IMR-90 (cell line): Measurements from ENCODE around the gene BAHD1. TPM values are rescaled to one million over a fixed set of nuclear protein-coding genes. Genes with fewer than 3 reads are reported as not detected.

ENCODE experiments used
- ATAC-seq: fragments of 200-7000 bp; cut with Tn5 transposase; 2 replicates; pipeline ENCODE4 v1.9.1; 2020; ENCODE audit warnings: low read depth, mild to moderate bottlenecking, moderate library complexity
- BruUV-seq: library from RNA; stranded (reverse); fragments of 400-500 nt; replicated peaks from 2 replicates; lab custom pipeline; 2021; lab: Mats Ljungman, UMichigan
- CTCF ChIA-PET: fragments of 300-600 bp; formaldehyde crosslinking; extraction: SDS; loops from one replicate; lab custom pipeline; 2021; ENCODE audit warnings: antibody characterized with exemption; lab: Yijun Ruan, JAX
- POLR2A ChIA-PET: fragments of 300-600 bp; sonication (Branson Sonifier 250); formaldehyde crosslinking; loops from one replicate; lab custom pipeline; 2022; ENCODE audit warnings: antibody characterized with exemption; ENCODE audit not compliant: unreplicated experiment; lab: Charles Lee
- DNase-seq: peaks from one replicate; pipeline ENCODE4 v3.0.0; 2013
- H2AFZ ChIP-seq: replicated peaks from 2 replicates; pipeline ENCODE3; 2013; ENCODE audit warnings: low read length, mild to moderate bottlenecking; ENCODE audit not compliant: poor library complexity
- H2AK5ac ChIP-seq: 2 replicates; pipeline ENCODE4 v1.6.1; 2013; ENCODE audit warnings: low read depth, low read length, inconsistent platforms
- H2AK9ac ChIP-seq: replicated peaks from 2 replicates; pipeline ENCODE3; 2013; ENCODE audit warnings: mild to moderate bottlenecking, low read depth, low read length, moderate library complexity; ENCODE audit not compliant: poor library complexity
- H2BK120ac ChIP-seq: 2 replicates; pipeline ENCODE4 v1.6.1; 2013; ENCODE audit warnings: low read depth, low read length, inconsistent platforms
- H2BK15ac ChIP-seq: 3 replicates; pipeline ENCODE4 v1.6.1; 2013; ENCODE audit warnings: low read depth, low read length, inconsistent platforms
- H2BK20ac ChIP-seq: 2 replicates; pipeline ENCODE4 v1.6.1; 2013; ENCODE audit warnings: low read depth, mild to moderate bottlenecking, inconsistent platforms, low read length, moderate library complexity
- H2BK5ac ChIP-seq: 2 replicates; pipeline ENCODE4 v1.6.1; 2013; ENCODE audit warnings: mild to moderate bottlenecking, low read depth, low read length, inconsistent platforms; ENCODE audit not compliant: poor library complexity, severe bottlenecking
- H3K14ac ChIP-seq: replicated peaks from 2 replicates; pipeline ENCODE4 v1.6.1; 2013; ENCODE audit warnings: low read depth, low read length, inconsistent platforms
- H3K18ac ChIP-seq: 2 replicates; pipeline ENCODE4 v1.6.1; 2013; ENCODE audit warnings: low read depth, low read length, control low read depth
- H3K23ac ChIP-seq: 2 replicates; pipeline ENCODE4 v1.6.1; 2013; ENCODE audit warnings: low read depth, low read length, inconsistent platforms
- H3K27ac ChIP-seq: 2 replicates; pipeline ENCODE4 v1.5.1; 2013; ENCODE audit warnings: mild to moderate bottlenecking, control low read depth, low read length; ENCODE audit not compliant: insufficient read depth
- H3K27me3 ChIP-seq: 2 replicates; pipeline ENCODE4 v1.6.1; 2013; ENCODE audit warnings: low read length; ENCODE audit not compliant: control insufficient read depth, insufficient read depth
- H3K36me3 ChIP-seq: 2 replicates; pipeline ENCODE4 v1.6.1; 2013; ENCODE audit warnings: low read length, mixed read lengths; ENCODE audit not compliant: control insufficient read depth, insufficient read depth
- H3K4ac ChIP-seq: 2 replicates; pipeline ENCODE4 v1.6.1; 2013; ENCODE audit warnings: low read depth, low read length, inconsistent platforms
- H3K4me1 ChIP-seq: 2 replicates; pipeline ENCODE4 v1.6.1; 2013; ENCODE audit warnings: low read length, mixed read lengths; ENCODE audit not compliant: control insufficient read depth, insufficient read depth
- H3K4me2 ChIP-seq: 2 replicates; pipeline ENCODE4 v1.6.1; 2013; ENCODE audit warnings: low read depth, mild to moderate bottlenecking, control low read depth, low read length, moderate library complexity
- H3K4me3 ChIP-seq: 2 replicates; pipeline ENCODE4 v1.5.1; 2013; ENCODE audit warnings: low read depth, mild to moderate bottlenecking, control low read depth, low read length, moderate library complexity; ENCODE audit not compliant: insufficient read depth
- H3K56ac ChIP-seq: 2 replicates; pipeline ENCODE4 v1.6.1; 2013; ENCODE audit warnings: low read length, inconsistent platforms; ENCODE audit not compliant: insufficient read depth; ENCODE audit errors: extremely low read depth
- H3K79me1 ChIP-seq, 2 experiments: 2 replicates each; pipeline ENCODE4 v1.6.1; 2013; ENCODE audit warnings: low read length in 2 of 2, inconsistent platforms in 1 of 2, low read depth in 1 of 2
- H3K9ac ChIP-seq: 2 replicates; pipeline ENCODE4 v1.6.1; 2013; ENCODE audit warnings: low read depth, low read length, control low read depth
- H3K9me1 ChIP-seq: 2 replicates; pipeline ENCODE4 v1.6.1; 2013; ENCODE audit warnings: low read length, inconsistent platforms; ENCODE audit not compliant: insufficient read depth
- H3K9me3 ChIP-seq: 2 replicates; pipeline ENCODE4 v1.6.1; 2013; ENCODE audit warnings: low read length; ENCODE audit not compliant: control insufficient read depth, insufficient read depth
- H4K20me1 ChIP-seq: 2 replicates; pipeline ENCODE4 v1.6.1; 2013; ENCODE audit warnings: low read length, inconsistent platforms; ENCODE audit not compliant: insufficient read depth
- H4K5ac ChIP-seq: 2 replicates; pipeline ENCODE4 v1.6.1; 2013; ENCODE audit warnings: mild to moderate bottlenecking, low read depth, low read length, control low read depth
- H4K8ac ChIP-seq, 2 experiments: 2 replicates each; pipeline ENCODE4 v1.6.1; 2013; ENCODE audit warnings: low read depth in 2 of 2, low read length in 2 of 2, control low read depth in 1 of 2, inconsistent platforms in 1 of 2
- H4K91ac ChIP-seq: 2 replicates; pipeline ENCODE4 v1.6.1; 2013; ENCODE audit warnings: low read depth, low read length, inconsistent platforms; ENCODE audit not compliant: insufficient read depth
- BHLHE40 ChIP-seq: fragments of 150-350 bp; IDR thresholded peaks from 2 replicates; pipeline ENCODE4 v1.6.1; 2016; ENCODE audit warnings: mild to moderate bottlenecking, low read depth, low read length
- CEBPB ChIP-seq: IDR thresholded peaks from 2 replicates; pipeline ENCODE4 v1.6.1; 2012; ENCODE audit warnings: low read depth, low read length, improper control_type of control experiment
- FOS ChIP-seq: fragments of 150-350 bp; IDR thresholded peaks from 2 replicates; pipeline ENCODE4 v1.6.1; 2016; ENCODE audit warnings: low read depth, low read length
- MAFK ChIP-seq: IDR thresholded peaks from 2 replicates; pipeline ENCODE4 v1.6.1; 2012; ENCODE audit warnings: low read depth, low read length, improper control_type of control experiment
- MAZ ChIP-seq: IDR thresholded peaks from 2 replicates; pipeline ENCODE4 v1.6.1; 2012; ENCODE audit warnings: low read depth, mild to moderate bottlenecking, low read length, improper control_type of control experiment, moderate library complexity, borderline replicate concordance
- MXI1 ChIP-seq: IDR thresholded peaks from 2 replicates; pipeline ENCODE4 v1.6.1; 2012; ENCODE audit warnings: low read depth, mild to moderate bottlenecking, low read length, moderate library complexity, borderline replicate concordance
- NFE2L2 ChIP-seq: fragments of 150-350 bp; IDR thresholded peaks from 2 replicates; pipeline ENCODE4 v1.6.1; 2016; ENCODE audit warnings: low read depth, mild to moderate bottlenecking, low read length
- POLR2A ChIP-seq: IDR thresholded peaks from 2 replicates; pipeline ENCODE4 v1.6.1; 2012; ENCODE audit warnings: mild to moderate bottlenecking, low read depth, low read length
- RAD21 ChIP-seq: IDR thresholded peaks from 2 replicates; pipeline ENCODE4 v1.6.1; 2012; ENCODE audit warnings: low read length, improper control_type of control experiment
- RCOR1 ChIP-seq: IDR thresholded peaks from 2 replicates; pipeline ENCODE4 v1.6.1; 2012; ENCODE audit warnings: mild to moderate bottlenecking, low read length, improper control_type of control experiment; ENCODE audit not compliant: insufficient replicate concordance
- SMC3 ChIP-seq: fragments of 150-350 bp; IDR thresholded peaks from 2 replicates; pipeline ENCODE4 v1.6.1; 2016; ENCODE audit warnings: low read depth, mild to moderate bottlenecking, antibody characterized with exemption, low read length, moderate library complexity
- WGBS, 2 experiments: methylation state at CpG; one replicate each; pipeline versions ENCODE4 v1.1.5 to v1.1.7; 2013; ENCODE audit warnings: missing lambda C conversion rate in 2 of 2; ENCODE audit not compliant: insufficient read length in 1 of 2; ENCODE audit errors: extremely low coverage in 2 of 2; 5-methylcytosine and 5-hydroxymethylcytosine counted together
- dilution Hi-C: fragments of 300-500 bp; cut with HindIII; formaldehyde crosslinking; loops from one replicate; pipeline ENCODE4 v1.14.3; 2018; ENCODE audit warnings: low sequenced_read_pairs; ENCODE audit not compliant: unreplicated experiment
- in situ Hi-C: fragments of 300-500 bp; cut with MboI; formaldehyde crosslinking; loops from 3 replicates; pipeline ENCODE4 v1.14.3; 2019; ENCODE audit warnings: low sequenced_read_pairs, inconsistent platforms, mixed read lengths
- intact Hi-C: fragments of 100-400 bp; cut with micrococcal nuclease; formaldehyde crosslinking; loops from 2 replicates; pipeline ENCODE4 v1.10.0; 2022
- polyA plus RNA-seq, 3 experiments: library from polyadenylated mRNA; depleted of rRNA; stranded (reverse); fragments of >200 nt; gene quantifications; 2 replicates each; pipeline ENCODE4 v1.2.3, GENCODE V29; 2012; ENCODE audit warnings: low replicate concordance in 1 of 3
- total RNA-seq: library from RNA; depleted of rRNA; stranded (reverse); fragments of >200 nt; gene quantifications from 2 replicates; pipeline ENCODE4 v1.2.3, GENCODE V29; 2012
- TF ChIP-seq, protein P1 (sequence below): fragments of 150-350 bp; IDR thresholded peaks from 2 replicates; pipeline ENCODE4 v1.6.1; 2017; ENCODE audit warnings: mild to moderate bottlenecking, antibody characterized with exemption, low read length, low read depth
- TF ChIP-seq, protein P2 (sequence below): fragments of 150-350 bp; IDR thresholded peaks from 2 replicates; pipeline ENCODE4 v1.6.1; 2016; ENCODE audit warnings: low read depth, mild to moderate bottlenecking, low read length, moderate library complexity, borderline replicate concordance
- TF ChIP-seq, protein P3 (sequence below): conservative IDR thresholded peaks from 2 replicates; pipeline ENCODE4 v1.5.1; 2012; ENCODE audit warnings: mild to moderate bottlenecking, low read depth, low read length, improper control_type of control experiment

BAHD1 gene
- total and polyA plus RNA-seq, 2 of the 4 experiments (the other 2 are of a cell fraction) = 3.0 to 8.7 TPM

DNA sequence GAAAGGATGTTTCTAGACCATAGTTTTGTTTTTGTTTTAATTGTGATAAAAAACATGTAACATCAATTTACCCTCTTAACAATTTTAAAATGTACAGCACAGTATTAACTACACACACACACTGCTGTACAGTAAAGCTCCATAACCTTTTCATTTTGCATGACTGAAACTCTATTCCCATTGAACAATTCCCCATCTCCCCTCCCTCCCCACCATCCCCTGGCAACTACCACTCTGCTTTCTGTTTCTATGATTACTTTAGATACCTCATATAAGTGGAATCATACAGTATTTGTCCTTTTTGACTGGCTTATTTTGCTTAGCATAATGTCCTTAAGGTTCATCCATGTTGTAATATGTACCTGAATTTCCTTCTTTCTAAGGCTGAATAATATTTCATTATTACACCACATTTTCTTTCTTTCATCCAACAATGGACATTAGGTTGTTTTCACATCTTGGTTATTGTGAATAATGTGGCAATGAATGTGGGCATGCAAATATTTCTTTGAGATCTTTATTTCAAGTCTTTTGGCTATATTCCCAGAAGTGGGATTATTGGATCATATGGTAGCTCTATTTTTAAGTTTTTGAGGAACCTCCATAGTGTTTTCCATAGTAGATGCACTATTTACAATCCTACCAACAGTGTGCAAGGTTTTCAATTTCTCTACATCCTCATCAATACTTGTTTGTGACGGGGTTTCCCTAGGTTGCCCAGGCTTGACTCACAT is 40.8 kb downstream of the BAHD1 start:
- no peaks in the 10 kb centered on the region for H4K20me1 ChIP-seq
- no CpG with 5 or more reads among the region's 1 CpG for WGBS, 2 experiments
- H4K91ac ChIP-seq = no peak overlapping the region
- H3K9me3 ChIP-seq = peaks cover 5% of the 10 kb centered on the region; the same call in 1 of the 2 replicates
- no peak overlapping the region for H4K8ac ChIP-seq
- ChIA-PET CTCF (no interaction called here), POLR2A (no interaction called here)
- H2BK20ac ChIP-seq = no peak overlapping the region
- H2BK120ac ChIP-seq = no peak overlapping the region
- in situ Hi-C loops (no loop called here), intact Hi-C loops (no loop called here), dilution Hi-C loops (no loop called here)
- H3K27me3 ChIP-seq = peaks cover 44% of the 10 kb centered on the region
- no peak overlapping the region for H2AK9ac ChIP-seq
- no peaks in the 10 kb centered on the region for H3K36me3 ChIP-seq
- no peak for DNase-seq
- TF ChIP-seq FOS = no peak
- TF ChIP-seq NFE2L2 = no peak
- no peak for TF ChIP-seq RAD21
- TF ChIP-seq, protein P1, sequence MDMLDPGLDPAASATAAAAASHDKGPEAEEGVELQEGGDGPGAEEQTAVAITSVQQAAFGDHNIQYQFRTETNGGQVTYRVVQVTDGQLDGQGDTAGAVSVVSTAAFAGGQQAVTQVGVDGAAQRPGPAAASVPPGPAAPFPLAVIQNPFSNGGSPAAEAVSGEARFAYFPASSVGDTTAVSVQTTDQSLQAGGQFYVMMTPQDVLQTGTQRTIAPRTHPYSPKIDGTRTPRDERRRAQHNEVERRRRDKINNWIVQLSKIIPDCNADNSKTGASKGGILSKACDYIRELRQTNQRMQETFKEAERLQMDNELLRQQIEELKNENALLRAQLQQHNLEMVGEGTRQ = no peak
- TF ChIP-seq MAFK = no peak
- no peak for TF ChIP-seq MXI1
- no peak for TF ChIP-seq POLR2A
- no peak for TF ChIP-seq RCOR1
- no peak for TF ChIP-seq MAZ
- no peak for TF ChIP-seq BHLHE40
- no peak for TF ChIP-seq SMC3
- TF ChIP-seq, protein P2, sequence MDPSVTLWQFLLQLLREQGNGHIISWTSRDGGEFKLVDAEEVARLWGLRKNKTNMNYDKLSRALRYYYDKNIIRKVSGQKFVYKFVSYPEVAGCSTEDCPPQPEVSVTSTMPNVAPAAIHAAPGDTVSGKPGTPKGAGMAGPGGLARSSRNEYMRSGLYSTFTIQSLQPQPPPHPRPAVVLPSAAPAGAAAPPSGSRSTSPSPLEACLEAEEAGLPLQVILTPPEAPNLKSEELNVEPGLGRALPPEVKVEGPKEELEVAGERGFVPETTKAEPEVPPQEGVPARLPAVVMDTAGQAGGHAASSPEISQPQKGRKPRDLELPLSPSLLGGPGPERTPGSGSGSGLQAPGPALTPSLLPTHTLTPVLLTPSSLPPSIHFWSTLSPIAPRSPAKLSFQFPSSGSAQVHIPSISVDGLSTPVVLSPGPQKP = no peak
- TF ChIP-seq, protein P3, sequence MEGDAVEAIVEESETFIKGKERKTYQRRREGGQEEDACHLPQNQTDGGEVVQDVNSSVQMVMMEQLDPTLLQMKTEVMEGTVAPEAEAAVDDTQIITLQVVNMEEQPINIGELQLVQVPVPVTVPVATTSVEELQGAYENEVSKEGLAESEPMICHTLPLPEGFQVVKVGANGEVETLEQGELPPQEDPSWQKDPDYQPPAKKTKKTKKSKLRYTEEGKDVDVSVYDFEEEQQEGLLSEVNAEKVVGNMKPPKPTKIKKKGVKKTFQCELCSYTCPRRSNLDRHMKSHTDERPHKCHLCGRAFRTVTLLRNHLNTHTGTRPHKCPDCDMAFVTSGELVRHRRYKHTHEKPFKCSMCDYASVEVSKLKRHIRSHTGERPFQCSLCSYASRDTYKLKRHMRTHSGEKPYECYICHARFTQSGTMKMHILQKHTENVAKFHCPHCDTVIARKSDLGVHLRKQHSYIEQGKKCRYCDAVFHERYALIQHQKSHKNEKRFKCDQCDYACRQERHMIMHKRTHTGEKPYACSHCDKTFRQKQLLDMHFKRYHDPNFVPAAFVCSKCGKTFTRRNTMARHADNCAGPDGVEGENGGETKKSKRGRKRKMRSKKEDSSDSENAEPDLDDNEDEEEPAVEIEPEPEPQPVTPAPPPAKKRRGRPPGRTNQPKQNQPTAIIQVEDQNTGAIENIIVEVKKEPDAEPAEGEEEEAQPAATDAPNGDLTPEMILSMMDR = no peak
- TF ChIP-seq CEBPB = no peak
- H3K4me1 ChIP-seq = no peaks in the 10 kb centered on the region
- H3K56ac ChIP-seq = no peak overlapping the region
- H2BK15ac ChIP-seq = no peak overlapping the region
- no peak overlapping the region for H2BK5ac ChIP-seq
- H3K9me1 ChIP-seq = no peaks in the 10 kb centered on the region
- no peak overlapping the region for H3K9ac ChIP-seq
- H3K79me1 ChIP-seq = no peaks in the 10 kb centered on the region
- no peak overlapping the region for H3K4me3 ChIP-seq
- no peak overlapping the region for H3K4ac ChIP-seq
- no peak overlapping the region for H4K5ac ChIP-seq
- no peak overlapping the region for H3K14ac ChIP-seq
- BruUV-seq = no TSS peak
- H3K4me2 ChIP-seq = no peak overlapping the region
- ATAC-seq = no peak
- H3K18ac ChIP-seq = no peak overlapping the region
- no peak overlapping the region for H2AK5ac ChIP-seq
- H3K23ac ChIP-seq = no peak overlapping the region
- H3K27ac ChIP-seq = no peak overlapping the region
- H2AFZ ChIP-seq = no peak overlapping the region
